Panc1 (cell line): ENCODE data around the gene RAB40B. TPM values are rescaled to one million over a fixed set of nuclear protein-coding genes. Genes with fewer than 3 reads are reported as not detected.

Experiments used
- ATAC-seq: fragments of 200-7000 bp; cut with Tn5 transposase; 2 replicates; pipeline ENCODE4 v1.9.1; 2020; ENCODE audit warnings: mild to moderate bottlenecking, moderate library complexity
- BruUV-seq: library from RNA; stranded (reverse); fragments of 400-500 nt; replicated peaks from 2 replicates; lab custom pipeline; 2021; lab: Mats Ljungman, UMichigan
- CTCF ChIA-PET: fragments of 300-600 bp; sonication (Branson Sonifier 250); formaldehyde crosslinking; loops from one replicate; lab custom pipeline; 2022; ENCODE audit warnings: antibody characterized with exemption; lab: Charles Lee
- POLR2A ChIA-PET: fragments of 300-600 bp; sonication (Branson Sonifier 250); formaldehyde crosslinking; loops from one replicate; lab custom pipeline; 2022; ENCODE audit warnings: antibody characterized with exemption; lab: Charles Lee
- DNase-seq: peaks from one replicate; pipeline ENCODE4 v3.0.0-alpha.2; 2010; ENCODE audit warnings: low read depth, low spot score
- H3K27ac ChIP-seq: 2 replicates; pipeline ENCODE4 v1.5.1; 2011; ENCODE audit warnings: mild to moderate bottlenecking, low read length, inconsistent platforms
- H3K27me3 ChIP-seq: fragments of 200-500 bp; sonication (Bioruptor generic); 2 replicates; pipeline ENCODE4 v1.6.0; 2014; ENCODE audit warnings: low read length, inconsistent platforms; ENCODE audit not compliant: control insufficient read depth, insufficient read depth
- H3K36me3 ChIP-seq: fragments of 200-500 bp; sonication (Bioruptor generic); 2 replicates; pipeline ENCODE4 v1.5.1; 2014; ENCODE audit warnings: inconsistent platforms, mild to moderate bottlenecking, low read length, moderate library complexity; ENCODE audit not compliant: control insufficient read depth, insufficient read depth
- H3K4me1 ChIP-seq: 2 replicates; pipeline ENCODE4 v1.5.1; 2011; ENCODE audit warnings: inconsistent platforms, mild to moderate bottlenecking, low read length, moderate library complexity; ENCODE audit not compliant: control insufficient read depth, insufficient read depth
- H3K4me3 ChIP-seq, 2 experiments: 2 replicates each; pipeline ENCODE4 v1.5.1; 2011 to 2012; ENCODE audit warnings: low read depth in 2 of 2, low read length in 2 of 2, mild to moderate bottlenecking in 2 of 2, inconsistent platforms in 1 of 2, moderate library complexity in 1 of 2
- H3K9me3 ChIP-seq: fragments of 200-500 bp; sonication (Bioruptor generic); 2 replicates; pipeline ENCODE4 v1.5.1; 2014; ENCODE audit warnings: low read depth, mild to moderate bottlenecking, inconsistent platforms, low read length, moderate library complexity; ENCODE audit not compliant: control insufficient read depth, insufficient read depth
- POLR2AphosphoS5 ChIP-seq: IDR thresholded peaks from 2 replicates; pipeline ENCODE4 v1.6.1; 2012; ENCODE audit warnings: mild to moderate bottlenecking, low read depth, low read length, moderate library complexity
- SIN3A ChIP-seq: IDR thresholded peaks from 2 replicates; pipeline ENCODE4 v1.6.1; 2012; ENCODE audit warnings: low read depth, mild to moderate bottlenecking, low read length, moderate library complexity, borderline replicate concordance; ENCODE audit not compliant: insufficient read depth
- TCF7L2 ChIP-seq: IDR thresholded peaks from 2 replicates; pipeline ENCODE4 v1.6.1; 2011; ENCODE audit warnings: mild to moderate bottlenecking, low read depth, low read length, inconsistent platforms
- in situ Hi-C: cut with HindIII; loops from 2 replicates; pipeline ENCODE4 v1.10.0; 2016; ENCODE audit warnings: low sequenced_read_pairs, low pct_unique_long_range_greater_than_20kb
- intact Hi-C: fragments of 100-400 bp; cut with micrococcal nuclease; formaldehyde crosslinking; loops from one replicate; pipeline ENCODE4 v1.10.0; 2022; ENCODE audit not compliant: unreplicated experiment
- total RNA-seq: library from RNA; stranded (reverse); gene quantifications from one replicate; pipeline ENCODE4 v1.2.1, GENCODE V29; 2021; ENCODE audit not compliant: unreplicated experiment
- TF ChIP-seq, protein P1 (sequence below), 2 experiments: IDR thresholded peaks; 2 replicates each; pipeline ENCODE4 v1.6.1; 2011 to 2012; ENCODE audit warnings: low read depth in 2 of 2, control low read depth in 1 of 2, low read length in 1 of 2, mild to moderate bottlenecking in 1 of 2, moderate library complexity in 1 of 2; ENCODE audit not compliant: insufficient read depth in 1 of 2
- TF ChIP-seq, protein P2 (sequence below): fragments of 450-650 bp; IDR thresholded peaks from 2 replicates; pipeline ENCODE4 v1.5.1; 2017; ENCODE audit warnings: mild to moderate bottlenecking

RAB40B gene
- total RNA-seq, 1 experiment from 2014 or later = 7.1 TPM

DNA sequence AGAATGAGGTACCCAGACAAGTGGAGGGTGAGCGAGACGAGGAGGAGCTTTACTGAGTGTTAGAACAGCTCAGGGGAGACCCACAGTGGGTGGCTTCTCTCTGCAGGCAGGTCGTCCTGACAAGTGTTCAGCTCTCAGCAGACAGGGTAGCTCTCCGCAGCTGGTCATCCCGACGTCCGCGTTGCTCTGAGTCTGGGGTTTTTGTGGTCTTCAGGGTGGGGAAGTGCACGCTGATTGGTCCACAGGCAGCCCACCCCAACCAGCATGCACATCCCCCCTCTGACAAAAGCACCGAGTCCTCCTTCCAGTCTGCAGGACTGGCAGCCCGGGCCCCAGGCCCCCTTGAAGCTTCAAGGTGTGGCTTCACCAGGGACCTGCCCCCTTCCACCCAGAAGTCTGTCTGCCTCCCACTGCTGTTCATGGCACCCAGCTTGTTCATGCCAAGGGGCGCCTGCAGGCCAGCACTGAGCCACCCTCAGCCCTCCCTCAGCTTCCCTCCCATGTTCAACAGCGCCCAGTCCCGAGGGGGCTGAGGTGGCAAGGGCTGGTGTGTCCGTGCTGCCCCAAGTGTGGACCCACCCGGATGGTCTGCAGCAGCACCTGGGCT lies 30.4 kb downstream of the RAB40B start:
- H3K27ac ChIP-seq = no peak overlapping the region
- POLR2A ChIA-PET = interaction anchor here (0.5 kb wide), 1 partner anchor 187 kb away, joined by 22 read pairs; no protein-coding TSS in a partner anchor
- H3K9me3 ChIP-seq = no peaks in the 10 kb centered on the region
- TF ChIP-seq, protein P1, sequence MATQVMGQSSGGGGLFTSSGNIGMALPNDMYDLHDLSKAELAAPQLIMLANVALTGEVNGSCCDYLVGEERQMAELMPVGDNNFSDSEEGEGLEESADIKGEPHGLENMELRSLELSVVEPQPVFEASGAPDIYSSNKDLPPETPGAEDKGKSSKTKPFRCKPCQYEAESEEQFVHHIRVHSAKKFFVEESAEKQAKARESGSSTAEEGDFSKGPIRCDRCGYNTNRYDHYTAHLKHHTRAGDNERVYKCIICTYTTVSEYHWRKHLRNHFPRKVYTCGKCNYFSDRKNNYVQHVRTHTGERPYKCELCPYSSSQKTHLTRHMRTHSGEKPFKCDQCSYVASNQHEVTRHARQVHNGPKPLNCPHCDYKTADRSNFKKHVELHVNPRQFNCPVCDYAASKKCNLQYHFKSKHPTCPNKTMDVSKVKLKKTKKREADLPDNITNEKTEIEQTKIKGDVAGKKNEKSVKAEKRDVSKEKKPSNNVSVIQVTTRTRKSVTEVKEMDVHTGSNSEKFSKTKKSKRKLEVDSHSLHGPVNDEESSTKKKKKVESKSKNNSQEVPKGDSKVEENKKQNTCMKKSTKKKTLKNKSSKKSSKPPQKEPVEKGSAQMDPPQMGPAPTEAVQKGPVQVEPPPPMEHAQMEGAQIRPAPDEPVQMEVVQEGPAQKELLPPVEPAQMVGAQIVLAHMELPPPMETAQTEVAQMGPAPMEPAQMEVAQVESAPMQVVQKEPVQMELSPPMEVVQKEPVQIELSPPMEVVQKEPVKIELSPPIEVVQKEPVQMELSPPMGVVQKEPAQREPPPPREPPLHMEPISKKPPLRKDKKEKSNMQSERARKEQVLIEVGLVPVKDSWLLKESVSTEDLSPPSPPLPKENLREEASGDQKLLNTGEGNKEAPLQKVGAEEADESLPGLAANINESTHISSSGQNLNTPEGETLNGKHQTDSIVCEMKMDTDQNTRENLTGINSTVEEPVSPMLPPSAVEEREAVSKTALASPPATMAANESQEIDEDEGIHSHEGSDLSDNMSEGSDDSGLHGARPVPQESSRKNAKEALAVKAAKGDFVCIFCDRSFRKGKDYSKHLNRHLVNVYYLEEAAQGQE (IDR thresholded peaks at IDR 0.05; ENCODE audit: insufficient read depth in 1 of 2, low read depth in 2 of 2, low read length in 1 of 2) = no peak
- no peak for TF ChIP-seq TCF7L2
- TF ChIP-seq, protein P2, sequence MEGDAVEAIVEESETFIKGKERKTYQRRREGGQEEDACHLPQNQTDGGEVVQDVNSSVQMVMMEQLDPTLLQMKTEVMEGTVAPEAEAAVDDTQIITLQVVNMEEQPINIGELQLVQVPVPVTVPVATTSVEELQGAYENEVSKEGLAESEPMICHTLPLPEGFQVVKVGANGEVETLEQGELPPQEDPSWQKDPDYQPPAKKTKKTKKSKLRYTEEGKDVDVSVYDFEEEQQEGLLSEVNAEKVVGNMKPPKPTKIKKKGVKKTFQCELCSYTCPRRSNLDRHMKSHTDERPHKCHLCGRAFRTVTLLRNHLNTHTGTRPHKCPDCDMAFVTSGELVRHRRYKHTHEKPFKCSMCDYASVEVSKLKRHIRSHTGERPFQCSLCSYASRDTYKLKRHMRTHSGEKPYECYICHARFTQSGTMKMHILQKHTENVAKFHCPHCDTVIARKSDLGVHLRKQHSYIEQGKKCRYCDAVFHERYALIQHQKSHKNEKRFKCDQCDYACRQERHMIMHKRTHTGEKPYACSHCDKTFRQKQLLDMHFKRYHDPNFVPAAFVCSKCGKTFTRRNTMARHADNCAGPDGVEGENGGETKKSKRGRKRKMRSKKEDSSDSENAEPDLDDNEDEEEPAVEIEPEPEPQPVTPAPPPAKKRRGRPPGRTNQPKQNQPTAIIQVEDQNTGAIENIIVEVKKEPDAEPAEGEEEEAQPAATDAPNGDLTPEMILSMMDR = no peak
- TF ChIP-seq POLR2AphosphoS5 = no peak
- no peak for TF ChIP-seq SIN3A
- in situ Hi-C loops = no loop called here
- DNase-seq (no peak), ATAC-seq (peak; percentile 56)
- no peaks in the 10 kb centered on the region for H3K27me3 ChIP-seq
- H3K4me3 ChIP-seq = no peak overlapping the region; a peak in 1 of 4 replicates
- intact Hi-C loops = loop anchor here (5.0 kb wide), 1 partner anchor 109 kb away; no protein-coding TSS in a partner anchor
- no peaks in the 10 kb centered on the region for H3K4me1 ChIP-seq
- CTCF ChIA-PET = interaction anchor here (0.8 to 1.4 kb wide), 5 partner anchors 9 to 113 kb away, joined by 3 to 9 read pairs (median 4); no protein-coding TSS in a partner anchor
- BruUV-seq = no TSS peak
- H3K36me3 ChIP-seq = no peaks in the 10 kb centered on the region

- Histone ChIP-seq H3K36me3 (no peaks in the 10 kb centered on the region), H3K4me1 (no peaks in the 10 kb centered on the region), H3K9me3 (no peaks in the 10 kb centered on the region), H3K27me3 (no peaks in the 10 kb centered on the region), H3K27ac (no peak overlapping the region), H3K4me3 (no peak overlapping the region)
- no TSS peak for BruUV-seq
- POLR2A ChIA-PET = interaction anchor here (0.5 kb wide), 1 partner anchor 188 kb away, joined by 22 read pairs; no protein-coding TSS in a partner anchor
- intact Hi-C loops (loop anchor here (5.0 kb wide), 1 partner anchor 110 kb away; no protein-coding TSS in a partner anchor), in situ Hi-C loops (no loop called here)
- ATAC-seq (no peak), DNase-seq (no peak)
- CTCF ChIA-PET = interaction anchor here (1.4 kb wide), 1 partner anchor 114 kb away, joined by 9 read pairs; no protein-coding TSS in a partner anchor
- TF ChIP-seq POLR2AphosphoS5 (no peak), TCF7L2 (no peak)
- TF ChIP-seq, protein P1 (IDR thresholded peaks at IDR 0.05; ENCODE audit: insufficient read depth in 1 of 2, low read depth in 2 of 2, low read length in 1 of 2) = no peak
These were observed 30.9 kb downstream of the RAB40B start for GRCh38 chr17:82667668-82668000.
